GM21619 (cell line): ENCODE data around the gene HAUS6.
A peak's percentile ranks its signal among the peaks of the same experiment; 100 is the strongest.
"Not testable (repeated sequence)": the region's sequence is repeated elsewhere in the genome, so short reads cannot be mapped to it uniquely, and the experiment has no call there.

Experiments
- ATAC-seq: cut with Tn5 transposase; IDR thresholded peaks from one replicate; pipeline ENCODE4 v1.9.1; 2021; ENCODE audit not compliant: unreplicated experiment

Gene HAUS6

DNA sequence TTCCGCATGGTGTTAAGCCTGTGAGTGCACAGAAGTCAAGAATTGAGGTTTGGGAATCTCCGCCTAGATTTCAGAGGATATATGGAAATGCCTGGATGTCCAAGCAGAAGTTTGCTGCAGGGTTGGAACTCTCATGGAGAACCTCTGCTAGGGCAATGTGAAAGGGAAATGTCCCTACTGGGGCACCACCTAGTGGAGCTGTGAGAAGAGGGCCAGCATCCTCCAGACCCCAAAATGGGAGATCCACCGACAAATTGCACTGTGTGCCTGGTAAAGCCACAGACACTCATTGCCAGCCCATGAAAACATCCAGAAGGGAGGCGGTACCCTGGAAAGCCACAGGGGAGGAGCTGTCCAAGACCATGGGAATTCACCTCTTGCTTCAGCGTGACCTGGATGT lies 66.1 kb downstream of the HAUS6 start:
- ATAC-seq: no peak

DNA sequence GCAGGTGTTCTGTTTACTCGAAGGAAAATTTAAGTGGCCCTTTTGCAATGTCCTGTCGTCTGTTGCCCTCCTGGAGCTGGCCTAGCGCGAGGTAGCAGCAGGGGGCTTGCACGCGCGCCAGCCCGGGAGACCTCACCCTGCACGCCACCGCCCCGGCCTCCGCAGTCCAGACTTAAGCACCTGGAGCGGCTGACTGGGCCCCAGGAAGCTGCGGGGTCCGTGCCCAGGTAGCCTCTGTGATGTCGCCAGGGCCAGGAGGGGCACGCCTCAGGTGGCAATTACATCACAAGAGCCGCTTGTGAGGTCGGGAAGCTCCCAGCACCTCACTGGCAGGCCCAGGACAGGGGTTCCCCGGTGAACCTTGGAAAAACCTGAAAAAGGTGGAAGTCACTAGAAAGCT lies 69.7 kb downstream of the HAUS6 start, which contains the start of gene SAXO1:
TSS of gene SAXO1 (minus strand) at position 195 of the 400 bp plus-strand sequence. CDS start 301 bp downstream, outside the sequence.
- ATAC-seq: no peak

DNA sequence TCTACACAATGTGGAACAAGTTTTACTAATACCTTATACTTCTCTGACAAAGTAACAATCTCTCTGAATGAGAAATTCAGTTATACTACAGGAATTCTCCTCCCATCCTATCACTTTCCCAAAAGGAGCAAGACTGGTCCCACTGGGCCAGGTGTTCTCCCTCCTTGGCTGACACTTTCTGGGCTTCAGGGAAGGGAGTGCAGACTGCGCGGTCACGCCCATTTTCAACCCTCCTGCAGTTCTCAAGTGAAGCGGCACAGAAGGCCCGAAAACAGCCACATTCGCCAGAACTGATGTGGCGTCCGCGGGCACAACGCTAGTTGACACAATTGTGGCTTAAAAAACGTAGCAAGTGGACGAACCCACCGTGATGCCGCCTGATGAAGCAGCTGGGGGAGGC lies 70.3 kb downstream of the HAUS6 start:
- ATAC-seq: no peak

DNA sequence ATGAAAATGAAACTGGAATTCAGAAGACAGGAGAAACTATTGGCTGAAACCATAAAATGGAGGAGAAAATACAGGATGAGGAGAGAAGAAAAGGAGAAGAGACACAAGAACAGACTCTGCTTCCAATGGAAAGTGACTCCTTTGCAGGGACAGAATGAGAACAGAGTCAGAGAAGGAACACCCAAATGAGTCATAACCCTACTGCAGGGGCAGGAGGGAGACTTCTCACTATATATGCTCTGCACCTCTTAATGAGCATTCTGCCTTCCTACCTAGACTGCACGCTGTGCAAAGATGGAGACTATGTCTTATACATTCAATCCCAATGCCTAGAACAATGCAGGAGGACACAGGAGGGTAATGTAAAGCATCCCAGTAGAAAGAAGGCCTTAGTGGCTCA lies 71.8 kb downstream of the HAUS6 start:
- peak; percentile 63 for ATAC-seq

DNA sequence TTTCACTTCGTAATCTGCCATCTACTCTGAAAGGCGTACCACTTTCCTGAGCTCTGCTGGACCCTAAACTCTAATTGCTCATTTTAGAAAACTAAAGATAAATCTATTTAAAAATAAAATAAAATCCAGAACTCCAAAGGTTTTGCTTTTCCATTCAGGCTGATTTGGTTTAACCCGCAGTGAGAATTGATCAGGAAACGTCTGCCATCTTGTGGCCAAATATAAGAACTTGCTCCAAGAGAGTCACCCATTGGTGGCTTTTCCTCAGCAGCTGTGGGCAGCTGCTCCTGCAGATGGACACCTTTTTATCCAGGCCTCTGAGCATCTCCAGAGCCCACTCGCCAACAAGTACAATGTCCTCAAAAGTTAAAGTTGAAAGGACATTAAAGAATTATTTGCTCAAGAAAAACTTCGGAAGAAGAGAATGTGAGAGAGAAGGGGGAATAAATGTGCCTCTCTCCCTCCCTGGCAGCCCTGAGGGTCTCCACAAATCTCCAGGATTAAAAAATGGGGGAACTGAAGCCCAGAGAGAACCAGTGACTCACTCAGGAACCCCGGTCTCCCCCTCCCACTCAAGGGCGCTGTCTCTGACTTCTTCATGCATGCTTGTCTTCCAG lies 73.8 kb downstream of the HAUS6 start:
- peak; percentile 62 for ATAC-seq

DNA sequence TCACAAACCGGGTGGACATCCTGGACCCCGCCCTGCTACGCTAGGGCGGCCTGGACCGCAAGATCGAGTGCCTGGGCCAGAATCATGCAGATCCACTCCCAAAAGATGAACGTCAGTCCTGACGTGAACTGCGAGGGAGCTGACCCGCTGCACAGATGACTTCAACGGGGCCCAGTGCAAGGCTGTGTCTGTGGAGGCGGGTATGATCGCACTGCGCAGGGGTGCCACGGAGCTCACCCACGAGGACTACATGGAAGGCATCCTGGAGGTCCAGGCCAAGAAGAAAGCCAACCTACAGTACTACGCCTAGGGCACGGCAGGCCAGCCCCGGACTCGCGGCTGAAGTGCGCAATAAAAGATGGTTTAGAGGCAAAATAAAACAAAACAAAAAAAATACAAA lies 74.9 kb downstream of the HAUS6 start:
- ATAC-seq: no peak

DNA sequence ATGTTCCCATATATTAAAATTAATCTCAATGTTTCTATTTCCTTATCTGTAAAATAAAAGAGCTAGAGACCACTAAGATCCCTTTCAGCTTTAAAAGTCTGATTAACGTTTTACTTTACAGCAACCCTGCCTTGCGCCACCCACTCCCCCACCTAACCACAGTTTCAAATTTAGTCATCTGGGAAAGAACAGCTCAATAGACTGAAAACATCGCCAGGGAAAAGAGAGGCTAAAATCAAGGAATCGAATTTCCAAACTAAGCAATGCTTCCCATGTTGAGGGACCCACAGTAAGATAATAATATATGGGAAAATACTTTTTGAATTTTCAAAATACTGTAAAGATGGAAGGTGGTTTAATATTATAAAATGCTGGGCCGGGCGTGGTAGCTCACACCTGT lies 76.3 kb downstream of the HAUS6 start:
- no peak for ATAC-seq

DNA sequence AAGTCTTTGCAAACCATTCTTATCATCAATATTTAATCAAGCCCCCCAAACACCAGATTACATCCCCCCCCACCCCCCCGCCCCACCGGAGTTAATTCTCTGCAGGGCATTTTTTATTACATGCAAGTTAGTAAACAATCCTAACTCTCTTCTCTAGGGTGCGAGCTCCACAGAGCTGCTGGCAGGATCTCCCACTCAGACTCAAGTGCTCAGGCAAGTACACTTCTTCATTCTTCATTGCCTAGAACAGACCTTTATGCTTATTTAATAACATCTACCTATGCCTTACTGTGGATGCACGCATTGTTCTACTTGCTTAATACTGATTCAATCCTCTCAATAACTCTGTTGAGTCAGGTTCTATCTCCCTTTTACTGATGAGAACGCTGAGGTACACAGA lies 79.6 kb downstream of the HAUS6 start:
- ATAC-seq: no peak

DNA sequence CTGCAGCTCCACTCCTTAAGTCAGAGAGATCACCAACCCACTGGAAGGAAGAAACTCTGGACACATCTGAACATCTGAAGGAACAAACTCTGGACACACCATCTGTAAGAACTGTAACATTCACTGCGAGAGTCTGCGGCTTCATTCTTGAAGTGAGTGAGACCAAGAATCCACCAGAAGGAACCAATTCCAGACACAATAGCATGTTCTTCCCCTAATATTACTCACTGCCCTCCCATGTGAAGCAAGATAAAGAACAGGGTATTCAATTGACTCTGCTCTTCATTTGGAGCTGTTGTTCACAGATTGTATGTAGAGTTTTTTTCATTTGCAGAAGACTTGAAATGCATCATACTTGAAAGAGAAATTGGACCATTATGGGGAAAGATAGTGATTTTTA lies 80.5 kb downstream of the HAUS6 start:
- no peak for ATAC-seq

DNA sequence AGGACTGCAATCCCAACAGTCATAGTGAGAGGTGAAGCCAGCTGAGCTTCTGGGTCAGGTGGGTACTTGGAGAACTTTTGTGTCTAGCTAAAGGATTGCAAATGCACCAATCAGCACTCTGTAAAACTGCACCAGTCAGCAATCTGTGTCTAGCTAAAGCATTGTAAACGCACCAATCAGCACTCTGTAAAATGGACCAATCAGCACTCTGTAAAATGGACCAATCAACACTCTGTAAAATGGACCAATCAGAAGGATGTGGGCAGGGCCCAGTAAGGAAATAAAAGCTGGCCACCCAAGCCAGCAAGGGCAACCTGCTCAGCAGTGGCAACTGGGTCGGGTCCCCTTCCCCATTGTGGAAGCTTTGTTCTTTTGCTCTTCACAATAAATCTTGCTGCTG lies 81.1 kb downstream of the HAUS6 start:
- ATAC-seq: not testable (repeated sequence)

DNA sequence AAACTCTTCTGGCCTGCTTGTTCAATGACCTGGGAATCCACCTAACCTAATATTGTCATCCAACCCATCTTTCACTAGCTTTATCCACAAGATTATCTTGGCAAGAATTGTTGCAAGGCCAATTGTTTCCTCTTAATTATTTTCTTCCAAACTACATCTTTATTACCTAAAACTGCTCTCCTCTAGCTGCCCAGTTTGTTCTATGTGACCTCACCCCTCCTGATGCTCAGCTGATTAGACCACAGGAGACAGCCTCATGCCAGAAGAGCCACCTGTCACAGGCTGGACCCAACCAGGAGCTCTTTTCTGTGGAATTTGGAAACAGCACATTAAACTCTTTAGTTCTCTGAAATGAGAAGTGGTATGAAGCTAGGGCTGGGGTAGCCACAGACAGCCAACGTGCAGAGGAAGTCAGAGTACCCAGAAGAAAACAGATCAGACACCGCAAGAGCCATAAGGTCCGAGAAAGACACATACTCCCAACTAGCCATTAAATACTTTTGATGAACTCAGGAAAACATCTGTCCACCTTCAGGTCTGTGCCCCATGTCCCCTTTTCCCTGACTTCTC lies 81.7 kb downstream of the HAUS6 start:
- ATAC-seq: no peak

DNA sequence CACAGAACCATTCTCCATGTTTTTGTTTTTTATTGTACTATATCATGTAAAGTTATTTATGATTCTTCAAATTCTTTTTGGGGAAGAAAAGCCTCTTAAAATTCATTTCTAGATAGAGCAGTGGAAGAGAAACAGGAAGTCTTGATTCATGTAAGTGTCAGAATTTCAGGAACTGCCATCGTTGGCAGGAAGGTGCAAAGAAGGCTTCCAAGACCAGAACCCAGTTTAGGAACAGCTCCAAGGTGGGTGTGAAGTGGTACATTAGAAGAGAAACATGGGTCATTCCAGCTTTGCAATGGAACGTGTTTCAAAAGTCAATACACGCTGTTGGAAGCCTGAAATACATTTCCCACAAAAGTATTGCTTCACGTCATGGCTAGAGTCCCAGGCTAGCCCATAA lies 84.5 kb downstream of the HAUS6 start:
- no peak for ATAC-seq

DNA sequence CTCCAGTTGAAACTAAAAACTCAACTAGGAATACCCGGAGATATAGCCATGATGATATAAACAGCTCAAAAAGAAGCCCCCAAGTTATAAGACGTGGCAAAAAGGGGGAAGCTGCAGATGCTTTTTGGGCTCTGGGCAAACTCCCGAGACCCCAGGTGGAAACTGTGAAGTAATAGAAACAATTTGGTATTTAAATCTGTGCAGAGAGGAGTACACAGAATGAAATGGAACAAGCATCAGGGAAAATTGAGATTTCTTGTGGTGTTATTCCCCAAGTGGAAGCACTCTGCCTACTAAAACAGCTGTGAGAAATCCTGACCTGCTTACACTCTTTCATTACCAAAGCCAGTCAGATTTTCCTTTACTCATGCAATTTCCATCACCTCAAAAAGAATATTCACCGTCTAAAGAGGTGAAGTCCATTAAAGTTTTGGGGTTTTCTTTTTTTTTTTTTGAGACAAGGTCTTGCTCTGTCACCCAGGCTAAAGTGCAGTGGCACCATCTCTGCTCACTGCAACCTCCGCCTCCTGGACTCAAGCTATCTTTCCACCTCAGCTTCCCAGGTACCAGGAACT lies 93.2 kb downstream of the HAUS6 start:
- ATAC-seq: no peak
